HEK293 (cell line): ENCODE measurements around the gene DDX54.

ENCODE experiments used
- GFI1B ChIP-seq: fragments of 450-650 bp; formaldehyde crosslinking; IDR thresholded peaks from 2 replicates; pipeline ENCODE4 v1.5.1; 2016; ENCODE audit warnings: missing biosample characterization, missing genetic modification characterization
- GLI2 ChIP-seq: fragments of 450-650 bp; formaldehyde crosslinking; IDR thresholded peaks from 2 replicates; pipeline ENCODE4; 2017; ENCODE audit warnings: missing biosample characterization, missing genetic modification characterization, low read depth, borderline replicate concordance
- HOXC10 ChIP-seq: sonication (generic); formaldehyde crosslinking; IDR thresholded peaks from 2 replicates; pipeline ENCODE4 v1.8.1; 2023; ENCODE audit warnings: mild to moderate bottlenecking, missing genetic modification reagents
- PATZ1 ChIP-seq: fragments of 450-650 bp; formaldehyde crosslinking; IDR thresholded peaks from 2 replicates; pipeline ENCODE4 v1.5.1; 2016; ENCODE audit warnings: missing biosample characterization, missing genetic modification characterization
- PRDM10 ChIP-seq: fragments of 450-650 bp; formaldehyde crosslinking; IDR thresholded peaks from 2 replicates; pipeline ENCODE4 v1.5.1; 2016; ENCODE audit warnings: missing biosample characterization, missing genetic modification characterization
- SP2 ChIP-seq: fragments of 450-650 bp; formaldehyde crosslinking; IDR thresholded peaks from 2 replicates; pipeline ENCODE4 v1.5.1; 2016; ENCODE audit warnings: missing biosample characterization, missing genetic modification characterization
- ZEB2 ChIP-seq: fragments of 450-650 bp; formaldehyde crosslinking; IDR thresholded peaks from 2 replicates; pipeline ENCODE4 v1.5.1; 2016; ENCODE audit warnings: missing biosample characterization, missing genetic modification characterization
- ZFP3 ChIP-seq: fragments of 450-650 bp; formaldehyde crosslinking; IDR thresholded peaks from 2 replicates; pipeline ENCODE4 v1.5.1; 2016; ENCODE audit warnings: low read depth, missing biosample characterization, missing genetic modification characterization
- ZIC2 ChIP-seq: fragments of 450-650 bp; formaldehyde crosslinking; IDR thresholded peaks from 2 replicates; pipeline ENCODE4 v1.5.1; 2016; ENCODE audit warnings: missing biosample characterization, missing genetic modification characterization
- ZNF114 ChIP-seq: fragments of 450-650 bp; formaldehyde crosslinking; IDR thresholded peaks from 2 replicates; pipeline ENCODE4 v1.5.0; 2017; ENCODE audit warnings: missing biosample characterization, missing genetic modification characterization
- ZNF140 ChIP-seq: fragments of 450-650 bp; formaldehyde crosslinking; IDR thresholded peaks from 2 replicates; pipeline ENCODE4 v1.5.1; 2016; ENCODE audit warnings: missing biosample characterization, missing genetic modification characterization
- ZNF148 ChIP-seq: fragments of 450-650 bp; formaldehyde crosslinking; IDR thresholded peaks from 2 replicates; pipeline ENCODE4 v1.5.0; 2017; ENCODE audit warnings: missing biosample characterization, missing genetic modification characterization, borderline replicate concordance
- ZNF184 ChIP-seq: fragments of 450-650 bp; IDR thresholded peaks from 2 replicates; pipeline ENCODE4 v1.5.1; 2018; ENCODE audit warnings: missing biosample characterization, mild to moderate bottlenecking, missing genetic modification characterization
- ZNF202 ChIP-seq: fragments of 450-650 bp; formaldehyde crosslinking; IDR thresholded peaks from 2 replicates; pipeline ENCODE4 v1.5.1; 2016; ENCODE audit warnings: missing biosample characterization, missing genetic modification characterization, borderline replicate concordance
- ZNF223 ChIP-seq: fragments of 450-650 bp; formaldehyde crosslinking; IDR thresholded peaks from 2 replicates; pipeline ENCODE4 v1.5.1; 2016; ENCODE audit warnings: missing biosample characterization, missing genetic modification characterization
- ZNF248 ChIP-seq: fragments of 450-650 bp; formaldehyde crosslinking; IDR thresholded peaks from 2 replicates; pipeline ENCODE4 v1.5.1; 2017; ENCODE audit warnings: missing biosample characterization, missing genetic modification characterization
- ZNF26 ChIP-seq: fragments of 450-650 bp; formaldehyde crosslinking; IDR thresholded peaks from 2 replicates; pipeline ENCODE4 v1.5.1; 2016; ENCODE audit warnings: missing biosample characterization, missing genetic modification characterization
- ZNF311 ChIP-seq: fragments of 450-650 bp; formaldehyde crosslinking; IDR thresholded peaks from 2 replicates; pipeline ENCODE4 v1.5.1; 2017; ENCODE audit warnings: missing biosample characterization, missing genetic modification characterization, borderline replicate concordance
- ZNF37A ChIP-seq: fragments of 450-650 bp; IDR thresholded peaks from 2 replicates; pipeline ENCODE4 v1.5.1; 2018; ENCODE audit warnings: missing biosample characterization, missing genetic modification characterization
- ZNF473 ChIP-seq: fragments of 450-650 bp; formaldehyde crosslinking; IDR thresholded peaks from 2 replicates; pipeline ENCODE4 v1.5.1; 2017; ENCODE audit warnings: missing biosample characterization, missing genetic modification characterization
- ZNF660 ChIP-seq: fragments of 450-650 bp; IDR thresholded peaks from 2 replicates; pipeline ENCODE4 v1.5.1; 2018; ENCODE audit warnings: missing biosample characterization, mild to moderate bottlenecking, missing genetic modification characterization
- ZNF791 ChIP-seq: fragments of 450-650 bp; formaldehyde crosslinking; IDR thresholded peaks from 2 replicates; pipeline ENCODE4 v1.5.1; 2016; ENCODE audit warnings: missing biosample characterization, missing genetic modification characterization
- ZNF837 ChIP-seq: fragments of 450-650 bp; formaldehyde crosslinking; IDR thresholded peaks from 2 replicates; pipeline ENCODE4 v1.5.1; 2016; ENCODE audit warnings: missing biosample characterization, missing genetic modification characterization
- TF ChIP-seq, protein P1 (sequence below): fragments of 450-650 bp; formaldehyde crosslinking; IDR thresholded peaks from 2 replicates; pipeline ENCODE4 v1.5.1; 2016; ENCODE audit warnings: missing biosample characterization, missing genetic modification characterization
- TF ChIP-seq, protein P2 (sequence below): fragments of 450-650 bp; formaldehyde crosslinking; IDR thresholded peaks from 2 replicates; pipeline ENCODE4 v1.5.1; 2016; ENCODE audit warnings: missing biosample characterization, missing genetic modification characterization
- TF ChIP-seq, protein P3 (sequence below): fragments of 450-650 bp; formaldehyde crosslinking; IDR thresholded peaks from 2 replicates; pipeline ENCODE4 v1.5.1; 2016; ENCODE audit warnings: missing biosample characterization, missing genetic modification characterization

DDX54 gene

DNA sequence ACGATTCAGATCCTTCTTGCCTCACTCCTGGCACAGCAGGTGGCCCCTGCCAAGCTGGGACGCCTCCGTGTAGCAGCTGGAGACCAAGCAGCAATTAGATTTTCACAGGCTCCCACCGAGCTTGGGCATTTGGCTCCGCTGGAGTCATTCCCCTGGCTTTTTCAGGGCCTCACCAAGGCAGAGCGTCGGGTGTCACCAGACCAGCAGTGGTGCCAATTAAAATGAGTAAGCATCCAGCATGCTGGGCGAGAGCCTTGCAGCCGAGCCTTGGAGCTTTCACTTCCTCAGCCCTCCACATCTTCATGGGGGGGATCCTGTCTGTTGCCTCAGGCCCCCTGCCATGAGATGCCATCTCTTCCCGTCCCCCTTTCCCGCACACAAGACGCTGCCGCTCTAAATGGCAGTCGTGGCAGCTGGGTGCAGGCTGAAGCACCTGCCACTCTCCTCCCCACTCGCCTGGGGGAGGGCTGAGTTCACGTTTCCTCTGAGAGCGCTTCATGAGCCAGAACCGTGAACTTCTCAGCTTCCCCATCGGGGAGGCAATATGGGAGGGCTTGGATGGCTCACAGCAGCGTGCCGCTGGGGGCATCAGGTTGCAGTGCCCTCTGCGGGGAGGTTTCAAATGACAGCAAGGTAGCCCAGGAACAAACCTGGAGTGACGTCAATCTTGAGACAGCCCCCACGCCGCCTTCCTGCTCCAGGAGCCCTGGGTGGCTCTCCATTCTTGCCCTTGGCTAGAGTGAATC, 47.7 kb upstream of the DDX54 start (continued):
- TF ChIP-seq, protein P1, sequence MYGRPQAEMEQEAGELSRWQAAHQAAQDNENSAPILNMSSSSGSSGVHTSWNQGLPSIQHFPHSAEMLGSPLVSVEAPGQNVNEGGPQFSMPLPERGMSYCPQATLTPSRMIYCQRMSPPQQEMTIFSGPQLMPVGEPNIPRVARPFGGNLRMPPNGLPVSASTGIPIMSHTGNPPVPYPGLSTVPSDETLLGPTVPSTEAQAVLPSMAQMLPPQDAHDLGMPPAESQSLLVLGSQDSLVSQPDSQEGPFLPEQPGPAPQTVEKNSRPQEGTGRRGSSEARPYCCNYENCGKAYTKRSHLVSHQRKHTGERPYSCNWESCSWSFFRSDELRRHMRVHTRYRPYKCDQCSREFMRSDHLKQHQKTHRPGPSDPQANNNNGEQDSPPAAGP, result peak; percentile 81; the same call in 1 of the 2 replicates
- TF ChIP-seq ZNF791 (tag by site-specific recombination), result no peak
- TF ChIP-seq ZFP3 (tag by site-specific recombination), result no peak
- TF ChIP-seq, protein P2, sequence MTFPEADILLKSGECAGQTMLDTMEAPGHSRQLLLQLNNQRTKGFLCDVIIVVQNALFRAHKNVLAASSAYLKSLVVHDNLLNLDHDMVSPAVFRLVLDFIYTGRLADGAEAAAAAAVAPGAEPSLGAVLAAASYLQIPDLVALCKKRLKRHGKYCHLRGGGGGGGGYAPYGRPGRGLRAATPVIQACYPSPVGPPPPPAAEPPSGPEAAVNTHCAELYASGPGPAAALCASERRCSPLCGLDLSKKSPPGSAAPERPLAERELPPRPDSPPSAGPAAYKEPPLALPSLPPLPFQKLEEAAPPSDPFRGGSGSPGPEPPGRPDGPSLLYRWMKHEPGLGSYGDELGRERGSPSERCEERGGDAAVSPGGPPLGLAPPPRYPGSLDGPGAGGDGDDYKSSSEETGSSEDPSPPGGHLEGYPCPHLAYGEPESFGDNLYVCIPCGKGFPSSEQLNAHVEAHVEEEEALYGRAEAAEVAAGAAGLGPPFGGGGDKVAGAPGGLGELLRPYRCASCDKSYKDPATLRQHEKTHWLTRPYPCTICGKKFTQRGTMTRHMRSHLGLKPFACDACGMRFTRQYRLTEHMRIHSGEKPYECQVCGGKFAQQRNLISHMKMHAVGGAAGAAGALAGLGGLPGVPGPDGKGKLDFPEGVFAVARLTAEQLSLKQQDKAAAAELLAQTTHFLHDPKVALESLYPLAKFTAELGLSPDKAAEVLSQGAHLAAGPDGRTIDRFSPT (tag by site-specific recombination), result peak; percentile 78
- TF ChIP-seq ZNF248 (tag by site-specific recombination), result no peak
- no peak for TF ChIP-seq ZNF37A (tag by site-specific recombination)
- TF ChIP-seq ZNF26 (tag by site-specific recombination), result no peak
- peak; percentile 97 for TF ChIP-seq PATZ1 (tag by site-specific recombination)
- no peak for TF ChIP-seq ZNF148 (tag by site-specific recombination)
- TF ChIP-seq ZIC2, result peak; percentile 100
- 0 out of 2 replicates have a peak, but pooled peaks have one; percentile 71 for TF ChIP-seq ZEB2 (tag by site-specific recombination)
- no peak for TF ChIP-seq ZNF114 (tag by site-specific recombination)
- peak; percentile 98 for TF ChIP-seq PRDM10 (tag by site-specific recombination)
- no peak for TF ChIP-seq HOXC10 (CRISPR knock-in tag)
- peak; percentile 61 for TF ChIP-seq SP2 (tag by site-specific recombination)
- TF ChIP-seq GLI2 (tag by site-specific recombination), result no peak
- peak; percentile 97 for TF ChIP-seq ZNF223 (tag by site-specific recombination)
- no peak for TF ChIP-seq GFI1B (tag by site-specific recombination)
- TF ChIP-seq ZNF311 (tag by site-specific recombination), result no peak
- no peak for TF ChIP-seq ZNF184
- no peak for TF ChIP-seq ZNF473 (tag by site-specific recombination)
- 0 out of 2 replicates have a peak, but pooled peaks have one; percentile 6 for TF ChIP-seq ZNF660
- no peak for TF ChIP-seq ZNF140 (tag by site-specific recombination)
- no peak for TF ChIP-seq ZNF202
- TF ChIP-seq, protein P3, sequence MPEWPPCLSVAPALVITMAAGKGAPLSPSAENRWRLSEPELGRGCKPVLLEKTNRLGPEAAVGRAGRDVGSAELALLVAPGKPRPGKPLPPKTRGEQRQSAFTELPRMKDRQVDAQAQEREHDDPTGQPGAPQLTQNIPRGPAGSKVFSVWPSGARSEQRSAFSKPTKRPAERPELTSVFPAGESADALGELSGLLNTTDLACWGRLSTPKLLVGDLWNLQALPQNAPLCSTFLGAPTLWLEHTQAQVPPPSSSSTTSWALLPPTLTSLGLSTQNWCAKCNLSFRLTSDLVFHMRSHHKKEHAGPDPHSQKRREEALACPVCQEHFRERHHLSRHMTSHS (tag by site-specific recombination), result no peak
- TF ChIP-seq ZNF837 (tag by site-specific recombination), result no peak
